HCT116 (cell line): ENCODE data around the gene SLC41A2.

ENCODE experiments used
- ATF3 ChIP-seq: IDR thresholded peaks from 2 replicates; pipeline ENCODE4 v1.6.1; 2012
- ELF1 ChIP-seq: IDR thresholded peaks from 2 replicates; pipeline ENCODE4 v1.6.1; 2012; ENCODE audit warnings: low read depth, borderline replicate concordance
- EZH2 ChIP-seq: fragments of 200-600 bp; sonication (generic); IDR thresholded peaks from 2 replicates; pipeline ENCODE4 v1.6.1; 2017; ENCODE audit warnings: antibody characterized with exemption, mixed run types
- EZH2phosphoT487 ChIP-seq: fragments of 200-600 bp; IDR thresholded peaks from 2 replicates; pipeline ENCODE4 v1.6.1; 2018; ENCODE audit warnings: antibody characterized with exemption, borderline replicate concordance
- FOSL1 ChIP-seq: IDR thresholded peaks from 2 replicates; pipeline ENCODE4 v1.6.1; 2012; ENCODE audit warnings: low read depth
- JUND ChIP-seq: IDR thresholded peaks from 2 replicates; pipeline ENCODE4 v1.6.1; 2012
- POLR2A ChIP-seq: IDR thresholded peaks from 2 replicates; pipeline ENCODE4 v1.7.0; 2011; ENCODE audit warnings: borderline replicate concordance; ENCODE audit not compliant: insufficient read depth, insufficient read length; ENCODE audit errors: extremely low read depth
- POLR2AphosphoS5 ChIP-seq: IDR thresholded peaks from 2 replicates; pipeline ENCODE4 v1.6.1; 2011; ENCODE audit warnings: mild to moderate bottlenecking, low read depth, low read length, moderate library complexity
- TCF7L2 ChIP-seq: IDR thresholded peaks from 2 replicates; pipeline ENCODE4 v1.7.0; 2011; ENCODE audit warnings: borderline replicate concordance, inconsistent platforms; ENCODE audit not compliant: insufficient read depth, insufficient read length; ENCODE audit errors: extremely low read depth
- TF ChIP-seq, protein P1 (sequence below), 3 experiments: fragments of 200-600 bp in 1 of 3; sonication (generic) in 1 of 3; IDR thresholded peaks in 2 of 3; conservative IDR thresholded peaks in 1 of 3; 2 replicates each; pipeline ENCODE4 v1.5.1; 2012 to 2017; ENCODE audit warnings: low read depth in 2 of 3, low read length in 2 of 3, antibody characterized with exemption in 1 of 3, borderline replicate concordance in 1 of 3, control low read depth in 1 of 3, mild to moderate bottlenecking in 1 of 3, mixed read lengths in 1 of 3, mixed run types in 1 of 3, moderate library complexity in 1 of 3; ENCODE audit not compliant: insufficient read depth in 1 of 3
- TF ChIP-seq, protein P2 (sequence below): IDR thresholded peaks from 2 replicates; pipeline ENCODE4 v1.6.1; 2012; ENCODE audit warnings: low read depth
- TF ChIP-seq, protein P3 (sequence below): IDR thresholded peaks from 2 replicates; pipeline ENCODE4 v1.6.1; 2012

DNA sequence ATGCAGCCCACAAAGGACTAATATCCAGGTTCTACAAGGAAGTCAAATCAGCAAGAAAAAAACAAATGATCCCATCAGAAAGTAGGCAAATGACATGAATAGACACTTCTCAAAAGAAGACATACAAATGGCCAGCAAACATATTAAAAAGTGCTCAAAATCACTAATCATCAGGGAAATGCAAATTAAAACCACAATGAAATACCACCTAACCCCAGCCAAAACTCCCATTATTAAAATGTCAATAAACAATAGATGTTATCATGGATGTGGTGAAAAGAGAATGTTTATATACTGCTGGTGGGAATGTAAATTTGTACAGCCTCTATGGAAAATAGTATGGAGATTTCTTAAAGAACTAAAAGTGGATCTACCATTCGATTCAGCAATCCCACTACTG lies 25.0 kb downstream of the SLC41A2 start:
- TF ChIP-seq POLR2AphosphoS5 (no peak), TCF7L2 (no peak), FOSL1 (no peak), EZH2 (no peak), ATF3 (no peak), ELF1 (no peak), EZH2phosphoT487 (no peak), JUND (no peak), POLR2A (no peak)
- TF ChIP-seq, protein P1, sequence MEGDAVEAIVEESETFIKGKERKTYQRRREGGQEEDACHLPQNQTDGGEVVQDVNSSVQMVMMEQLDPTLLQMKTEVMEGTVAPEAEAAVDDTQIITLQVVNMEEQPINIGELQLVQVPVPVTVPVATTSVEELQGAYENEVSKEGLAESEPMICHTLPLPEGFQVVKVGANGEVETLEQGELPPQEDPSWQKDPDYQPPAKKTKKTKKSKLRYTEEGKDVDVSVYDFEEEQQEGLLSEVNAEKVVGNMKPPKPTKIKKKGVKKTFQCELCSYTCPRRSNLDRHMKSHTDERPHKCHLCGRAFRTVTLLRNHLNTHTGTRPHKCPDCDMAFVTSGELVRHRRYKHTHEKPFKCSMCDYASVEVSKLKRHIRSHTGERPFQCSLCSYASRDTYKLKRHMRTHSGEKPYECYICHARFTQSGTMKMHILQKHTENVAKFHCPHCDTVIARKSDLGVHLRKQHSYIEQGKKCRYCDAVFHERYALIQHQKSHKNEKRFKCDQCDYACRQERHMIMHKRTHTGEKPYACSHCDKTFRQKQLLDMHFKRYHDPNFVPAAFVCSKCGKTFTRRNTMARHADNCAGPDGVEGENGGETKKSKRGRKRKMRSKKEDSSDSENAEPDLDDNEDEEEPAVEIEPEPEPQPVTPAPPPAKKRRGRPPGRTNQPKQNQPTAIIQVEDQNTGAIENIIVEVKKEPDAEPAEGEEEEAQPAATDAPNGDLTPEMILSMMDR (IDR thresholded peaks at IDR 0.05 in 2 of 3, conservative IDR thresholded peaks at IDR 0.05 in 1 of 3; ENCODE audit: borderline replicate concordance in 1 of 3, insufficient read depth in 1 of 3, low read depth in 2 of 3, low read length in 2 of 3) = no peak
- TF ChIP-seq, protein P2, sequence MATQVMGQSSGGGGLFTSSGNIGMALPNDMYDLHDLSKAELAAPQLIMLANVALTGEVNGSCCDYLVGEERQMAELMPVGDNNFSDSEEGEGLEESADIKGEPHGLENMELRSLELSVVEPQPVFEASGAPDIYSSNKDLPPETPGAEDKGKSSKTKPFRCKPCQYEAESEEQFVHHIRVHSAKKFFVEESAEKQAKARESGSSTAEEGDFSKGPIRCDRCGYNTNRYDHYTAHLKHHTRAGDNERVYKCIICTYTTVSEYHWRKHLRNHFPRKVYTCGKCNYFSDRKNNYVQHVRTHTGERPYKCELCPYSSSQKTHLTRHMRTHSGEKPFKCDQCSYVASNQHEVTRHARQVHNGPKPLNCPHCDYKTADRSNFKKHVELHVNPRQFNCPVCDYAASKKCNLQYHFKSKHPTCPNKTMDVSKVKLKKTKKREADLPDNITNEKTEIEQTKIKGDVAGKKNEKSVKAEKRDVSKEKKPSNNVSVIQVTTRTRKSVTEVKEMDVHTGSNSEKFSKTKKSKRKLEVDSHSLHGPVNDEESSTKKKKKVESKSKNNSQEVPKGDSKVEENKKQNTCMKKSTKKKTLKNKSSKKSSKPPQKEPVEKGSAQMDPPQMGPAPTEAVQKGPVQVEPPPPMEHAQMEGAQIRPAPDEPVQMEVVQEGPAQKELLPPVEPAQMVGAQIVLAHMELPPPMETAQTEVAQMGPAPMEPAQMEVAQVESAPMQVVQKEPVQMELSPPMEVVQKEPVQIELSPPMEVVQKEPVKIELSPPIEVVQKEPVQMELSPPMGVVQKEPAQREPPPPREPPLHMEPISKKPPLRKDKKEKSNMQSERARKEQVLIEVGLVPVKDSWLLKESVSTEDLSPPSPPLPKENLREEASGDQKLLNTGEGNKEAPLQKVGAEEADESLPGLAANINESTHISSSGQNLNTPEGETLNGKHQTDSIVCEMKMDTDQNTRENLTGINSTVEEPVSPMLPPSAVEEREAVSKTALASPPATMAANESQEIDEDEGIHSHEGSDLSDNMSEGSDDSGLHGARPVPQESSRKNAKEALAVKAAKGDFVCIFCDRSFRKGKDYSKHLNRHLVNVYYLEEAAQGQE = no peak
- TF ChIP-seq, protein P3, sequence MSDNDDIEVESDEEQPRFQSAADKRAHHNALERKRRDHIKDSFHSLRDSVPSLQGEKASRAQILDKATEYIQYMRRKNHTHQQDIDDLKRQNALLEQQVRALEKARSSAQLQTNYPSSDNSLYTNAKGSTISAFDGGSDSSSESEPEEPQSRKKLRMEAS = no peak
